ENCODE data around the gene NSUN2.

DNA sequence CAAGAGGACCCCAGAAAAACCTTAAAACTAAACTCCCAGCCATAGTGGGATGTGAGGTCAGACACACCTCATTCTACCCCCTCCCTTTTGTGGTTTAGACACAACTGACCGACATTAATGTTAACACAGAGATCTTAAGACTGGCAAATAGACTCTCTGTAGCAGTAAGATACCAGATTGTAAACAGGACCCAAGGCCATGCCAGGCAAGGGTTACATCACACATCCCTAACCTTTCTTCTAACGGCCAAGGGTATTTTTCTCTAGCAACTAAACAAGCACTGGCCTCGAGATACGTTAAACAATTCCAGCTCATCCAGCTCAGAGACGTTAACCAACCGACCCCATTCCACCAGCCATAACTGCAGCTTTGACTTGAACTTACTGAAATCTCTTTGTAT is 38.8 kb downstream of the NSUN2 start:
- TF ChIP-seq, protein P1, sequence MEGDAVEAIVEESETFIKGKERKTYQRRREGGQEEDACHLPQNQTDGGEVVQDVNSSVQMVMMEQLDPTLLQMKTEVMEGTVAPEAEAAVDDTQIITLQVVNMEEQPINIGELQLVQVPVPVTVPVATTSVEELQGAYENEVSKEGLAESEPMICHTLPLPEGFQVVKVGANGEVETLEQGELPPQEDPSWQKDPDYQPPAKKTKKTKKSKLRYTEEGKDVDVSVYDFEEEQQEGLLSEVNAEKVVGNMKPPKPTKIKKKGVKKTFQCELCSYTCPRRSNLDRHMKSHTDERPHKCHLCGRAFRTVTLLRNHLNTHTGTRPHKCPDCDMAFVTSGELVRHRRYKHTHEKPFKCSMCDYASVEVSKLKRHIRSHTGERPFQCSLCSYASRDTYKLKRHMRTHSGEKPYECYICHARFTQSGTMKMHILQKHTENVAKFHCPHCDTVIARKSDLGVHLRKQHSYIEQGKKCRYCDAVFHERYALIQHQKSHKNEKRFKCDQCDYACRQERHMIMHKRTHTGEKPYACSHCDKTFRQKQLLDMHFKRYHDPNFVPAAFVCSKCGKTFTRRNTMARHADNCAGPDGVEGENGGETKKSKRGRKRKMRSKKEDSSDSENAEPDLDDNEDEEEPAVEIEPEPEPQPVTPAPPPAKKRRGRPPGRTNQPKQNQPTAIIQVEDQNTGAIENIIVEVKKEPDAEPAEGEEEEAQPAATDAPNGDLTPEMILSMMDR (IDR thresholded peaks at IDR 0.05; ENCODE audit: insufficient read depth, low read depth, low read length): no peak
- TF ChIP-seq EZH2 (IDR thresholded peaks at IDR 0.05; ENCODE audit: insufficient read depth, low read length): no peak
